Measurements from ENCODE around the gene MSANTD4.

Gene MSANTD4

DNA sequence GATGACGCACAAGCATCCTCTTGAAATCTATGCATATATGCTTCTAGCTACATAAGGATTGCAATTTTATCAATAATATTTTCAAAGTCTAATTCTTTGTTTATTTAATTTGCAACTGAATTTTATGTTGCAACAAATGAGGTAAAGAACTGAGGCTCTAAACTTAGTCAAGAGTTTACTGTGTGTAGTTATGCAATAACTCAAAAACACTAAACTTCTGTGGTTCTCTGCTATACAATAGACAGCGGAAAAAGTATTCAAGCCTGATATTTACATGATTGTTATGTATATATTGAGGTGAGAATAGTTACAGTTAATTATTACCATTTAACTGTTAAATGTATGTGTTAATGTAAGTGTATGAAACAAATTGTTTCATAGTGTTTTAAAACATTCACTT is 32.9 kb downstream of the MSANTD4 start:
- TF ChIP-seq, protein P1, sequence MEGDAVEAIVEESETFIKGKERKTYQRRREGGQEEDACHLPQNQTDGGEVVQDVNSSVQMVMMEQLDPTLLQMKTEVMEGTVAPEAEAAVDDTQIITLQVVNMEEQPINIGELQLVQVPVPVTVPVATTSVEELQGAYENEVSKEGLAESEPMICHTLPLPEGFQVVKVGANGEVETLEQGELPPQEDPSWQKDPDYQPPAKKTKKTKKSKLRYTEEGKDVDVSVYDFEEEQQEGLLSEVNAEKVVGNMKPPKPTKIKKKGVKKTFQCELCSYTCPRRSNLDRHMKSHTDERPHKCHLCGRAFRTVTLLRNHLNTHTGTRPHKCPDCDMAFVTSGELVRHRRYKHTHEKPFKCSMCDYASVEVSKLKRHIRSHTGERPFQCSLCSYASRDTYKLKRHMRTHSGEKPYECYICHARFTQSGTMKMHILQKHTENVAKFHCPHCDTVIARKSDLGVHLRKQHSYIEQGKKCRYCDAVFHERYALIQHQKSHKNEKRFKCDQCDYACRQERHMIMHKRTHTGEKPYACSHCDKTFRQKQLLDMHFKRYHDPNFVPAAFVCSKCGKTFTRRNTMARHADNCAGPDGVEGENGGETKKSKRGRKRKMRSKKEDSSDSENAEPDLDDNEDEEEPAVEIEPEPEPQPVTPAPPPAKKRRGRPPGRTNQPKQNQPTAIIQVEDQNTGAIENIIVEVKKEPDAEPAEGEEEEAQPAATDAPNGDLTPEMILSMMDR (IDR thresholded peaks at IDR 0.05; ENCODE audit: extremely low read depth, insufficient read depth, missing control alignments) = no peak
- DNase-seq (ENCODE audit: low spot score) = no peak
- in situ Hi-C loops (cut with MboI; ENCODE audit: low pct_unique_long_range_greater_than_20kb, low sequenced_read_pairs, unreplicated experiment) = no loop called here

DNA sequence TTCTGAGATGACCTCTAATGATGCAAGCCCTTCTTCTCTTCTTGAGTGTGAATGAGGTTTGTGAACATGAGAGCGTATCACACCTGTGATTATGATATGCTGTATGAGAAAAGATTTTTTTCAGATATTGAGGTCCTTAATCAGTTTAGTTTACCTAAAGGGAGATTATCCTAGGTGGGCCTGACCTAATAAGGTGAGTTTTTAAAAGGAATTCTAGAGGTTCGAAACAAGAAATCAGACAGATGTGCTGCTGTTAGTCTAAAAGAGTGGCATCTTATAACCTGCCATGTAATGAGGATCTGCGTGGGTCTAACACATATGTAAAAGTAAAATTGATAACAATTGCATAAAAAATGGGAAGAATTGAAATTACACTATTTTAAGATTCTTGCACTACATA is 33.8 kb downstream of the MSANTD4 start:
- DNase-seq (ENCODE audit: low spot score) = no peak
- in situ Hi-C loops (cut with MboI; ENCODE audit: low pct_unique_long_range_greater_than_20kb, low sequenced_read_pairs, unreplicated experiment) = no loop called here
- TF ChIP-seq, protein P1 (IDR thresholded peaks at IDR 0.05; ENCODE audit: extremely low read depth, insufficient read depth, missing control alignments) = no peak

DNA sequence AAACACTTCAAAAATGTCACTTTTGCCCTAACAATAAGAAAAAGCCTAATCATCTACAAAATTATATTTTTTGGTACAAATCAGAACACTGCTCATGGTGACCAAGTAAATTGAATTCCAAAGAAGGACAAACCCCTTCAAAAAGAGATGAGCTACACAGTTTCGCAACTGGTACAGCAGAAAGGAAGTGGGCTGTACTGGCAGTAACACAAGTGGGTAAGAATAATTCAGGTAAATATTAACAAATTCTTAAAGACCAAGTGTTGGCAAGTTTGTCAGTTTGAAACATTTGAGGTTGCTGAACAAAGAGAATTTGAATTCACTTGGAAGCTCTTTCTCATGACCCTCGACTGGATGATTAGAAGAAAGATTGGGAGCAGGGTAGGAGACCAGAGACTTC is 35.5 kb downstream of the MSANTD4 start:
- in situ Hi-C loops (cut with MboI; ENCODE audit: low pct_unique_long_range_greater_than_20kb, low sequenced_read_pairs, unreplicated experiment) = no loop called here
- TF ChIP-seq, protein P1 (IDR thresholded peaks at IDR 0.05; ENCODE audit: extremely low read depth, insufficient read depth, missing control alignments) = no peak
- no peak for DNase-seq (ENCODE audit: low spot score)

DNA sequence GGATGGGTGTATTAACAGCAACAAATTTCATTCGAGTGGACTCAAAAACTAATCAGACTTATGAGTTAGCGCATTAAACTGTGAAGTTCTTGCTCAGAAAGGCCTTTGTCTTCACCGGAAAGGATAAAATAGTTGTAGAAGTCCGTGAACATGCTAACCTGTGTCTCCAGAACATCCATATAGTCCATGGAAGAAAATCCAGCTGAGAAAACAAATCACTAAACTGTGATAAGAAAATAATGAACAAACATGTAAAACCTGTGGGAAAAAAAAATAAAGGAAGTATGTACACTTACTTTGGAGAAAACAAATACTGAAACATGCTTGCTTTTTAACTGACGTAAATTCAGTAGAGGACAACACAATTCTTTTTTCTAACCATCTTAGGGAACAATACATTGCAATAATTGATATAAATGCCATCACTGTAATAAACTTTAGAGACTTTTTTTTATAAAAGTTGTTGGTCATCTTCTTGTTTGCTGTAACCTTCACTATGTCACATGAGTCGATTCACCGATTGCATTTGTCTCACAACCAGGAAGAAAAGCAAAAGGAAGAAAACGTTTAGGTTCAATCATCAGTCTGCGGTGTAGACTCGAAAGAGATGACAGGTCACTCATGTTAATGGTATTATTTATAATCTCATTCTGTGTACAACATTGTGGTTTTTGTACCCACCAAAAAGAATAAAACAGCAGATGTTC is 41.9 kb downstream of the MSANTD4 start:
- in situ Hi-C loops (cut with MboI; ENCODE audit: low pct_unique_long_range_greater_than_20kb, low sequenced_read_pairs, unreplicated experiment) = no loop called here
- DNase-seq (ENCODE audit: low spot score) = no peak
- TF ChIP-seq, protein P1 (IDR thresholded peaks at IDR 0.05; ENCODE audit: extremely low read depth, insufficient read depth, missing control alignments) = no peak

DNA sequence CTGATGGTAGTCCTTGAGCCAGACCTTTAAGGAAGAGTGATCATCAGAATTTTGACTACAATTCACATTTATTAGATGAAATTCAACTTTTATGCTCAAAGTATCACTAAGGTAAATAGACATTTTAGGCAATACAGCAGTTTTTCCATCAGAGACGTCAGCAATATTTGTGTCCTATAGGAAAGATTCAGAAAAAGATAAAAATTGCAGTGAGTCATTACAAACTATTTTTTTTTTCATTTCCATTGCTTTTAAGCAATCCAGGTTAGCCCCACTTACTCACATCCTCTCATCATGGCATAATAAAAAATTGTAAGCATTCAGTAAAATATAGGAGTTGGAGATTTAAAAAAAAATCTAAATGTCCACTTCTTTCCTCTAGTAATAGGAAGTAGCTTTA is 46.9 kb downstream of the MSANTD4 start:
- DNase-seq (ENCODE audit: low spot score) = no peak
- in situ Hi-C loops (cut with MboI; ENCODE audit: low pct_unique_long_range_greater_than_20kb, low sequenced_read_pairs, unreplicated experiment) = no loop called here
- TF ChIP-seq, protein P1 (IDR thresholded peaks at IDR 0.05; ENCODE audit: extremely low read depth, insufficient read depth, missing control alignments) = no peak

DNA sequence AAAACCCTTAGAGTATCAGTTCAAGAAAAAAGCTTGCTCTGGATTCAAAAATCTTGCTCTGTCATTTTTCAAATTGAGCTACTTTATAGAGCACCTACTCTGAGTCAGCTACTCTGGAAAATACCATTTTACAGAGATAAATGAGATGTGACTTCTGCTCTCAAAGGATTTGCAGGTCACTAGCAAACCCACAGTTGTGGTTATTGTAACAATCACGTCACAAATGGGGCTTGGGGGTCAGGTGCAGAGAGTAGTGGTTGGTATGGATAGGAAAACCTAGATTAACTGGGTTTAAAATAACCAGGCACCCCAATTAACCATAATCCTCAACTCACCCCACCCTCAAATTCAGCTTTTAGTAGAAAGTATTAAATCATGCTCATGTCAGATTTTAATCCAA is 52.3 kb downstream of the MSANTD4 start:
- TF ChIP-seq, protein P1 (IDR thresholded peaks at IDR 0.05; ENCODE audit: extremely low read depth, insufficient read depth, missing control alignments) = no peak
- no peak for DNase-seq (ENCODE audit: low spot score)
- in situ Hi-C loops (cut with MboI; ENCODE audit: low pct_unique_long_range_greater_than_20kb, low sequenced_read_pairs, unreplicated experiment) = no loop called here

Measured in GM13977 (cell line).